ENCODE measurements around the gene RIT1.
A peak's percentile ranks its signal among the peaks of the same experiment; 100 is the strongest.

Gene RIT1

GRCh38 chr1:155911156-155912055 lies at the start of gene RIT1:
RIT1 (minus strand) TSS chr1:155911349; CDS start chr1:155910761, 588 bp downstream.
- DNase-seq: peak; percentile 62

GRCh38 chr1:155960081-155960745 lies 49.1 kb upstream of the RIT1 start:
- no peak for DNase-seq

GRCh38 chr1:155957411-155957915 lies 46.3 kb upstream of the RIT1 start:
- no peak for DNase-seq

DNA sequence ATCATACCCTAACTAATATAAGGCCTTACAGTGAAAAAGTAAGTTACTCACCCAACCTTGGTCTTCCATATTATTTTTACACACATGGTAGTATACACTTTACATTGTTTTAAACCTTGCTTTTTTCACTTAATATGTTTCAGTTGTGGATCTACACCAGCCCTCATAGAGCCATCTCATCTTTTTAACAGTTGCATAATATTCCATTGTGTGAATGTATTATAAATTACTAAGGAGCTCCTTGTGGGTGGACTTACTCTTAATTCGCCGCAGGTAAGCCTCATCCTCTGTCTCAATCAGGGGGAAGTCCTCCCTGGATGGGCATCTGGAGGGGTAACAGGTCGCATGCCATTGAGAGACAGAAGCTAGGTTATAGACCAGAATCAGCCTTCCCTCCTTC lies 43.5 kb upstream of the RIT1 start:
- no peak for DNase-seq

GRCh38 chr1:155952505-155952890 lies 41.3 kb upstream of the RIT1 start:
- DNase-seq: no peak

- no peak for DNase-seq
These were observed 40.8 kb upstream of the RIT1 start for GRCh38 chr1:155951753-155952504.

DNA sequence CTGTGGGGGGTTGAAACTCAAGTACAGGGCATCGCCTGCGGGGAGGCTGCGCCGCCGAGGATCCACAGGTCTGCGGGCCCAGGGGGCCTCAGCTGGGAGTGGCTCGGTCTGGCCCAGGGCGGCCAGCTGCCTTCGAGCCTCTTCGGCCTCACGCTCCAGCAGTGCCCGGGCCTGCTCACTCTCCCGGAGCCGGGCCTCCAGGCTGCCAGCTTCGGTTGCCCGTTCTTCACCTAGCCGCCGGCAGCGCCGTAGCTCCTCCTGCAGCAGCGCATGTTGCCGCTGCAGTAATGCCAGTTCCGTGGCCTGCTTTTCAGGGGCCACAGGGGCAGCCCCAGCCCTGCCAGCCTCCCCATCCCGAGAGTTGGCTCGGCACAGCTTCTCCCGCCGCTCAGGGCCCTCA lies 39.7 kb upstream of the RIT1 start:
- DNase-seq: no peak

DNA sequence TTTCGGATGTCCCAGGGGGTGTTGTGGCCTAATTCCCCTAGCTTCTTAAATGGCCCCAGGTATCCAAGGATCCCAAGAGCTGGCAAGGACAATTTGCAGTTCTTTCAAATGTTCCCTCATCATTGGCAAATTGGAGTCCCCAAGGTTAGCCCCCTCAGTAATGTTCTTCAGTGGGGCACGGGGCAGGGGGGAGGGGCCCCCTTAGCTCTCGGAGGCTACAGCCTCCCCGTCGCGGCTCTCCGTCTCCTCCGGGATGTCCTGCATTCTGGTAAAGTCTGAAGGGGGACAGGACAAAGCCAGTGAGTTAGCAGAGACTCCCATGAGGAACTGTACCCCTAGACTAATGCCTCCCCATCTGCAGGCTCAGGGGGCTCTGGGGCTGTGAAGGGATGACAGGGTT lies 36.6 kb upstream of the RIT1 start:
- no peak for DNase-seq

GRCh38 chr1:155947292-155947691 lies 36.1 kb upstream of the RIT1 start:
- no peak for DNase-seq

DNA sequence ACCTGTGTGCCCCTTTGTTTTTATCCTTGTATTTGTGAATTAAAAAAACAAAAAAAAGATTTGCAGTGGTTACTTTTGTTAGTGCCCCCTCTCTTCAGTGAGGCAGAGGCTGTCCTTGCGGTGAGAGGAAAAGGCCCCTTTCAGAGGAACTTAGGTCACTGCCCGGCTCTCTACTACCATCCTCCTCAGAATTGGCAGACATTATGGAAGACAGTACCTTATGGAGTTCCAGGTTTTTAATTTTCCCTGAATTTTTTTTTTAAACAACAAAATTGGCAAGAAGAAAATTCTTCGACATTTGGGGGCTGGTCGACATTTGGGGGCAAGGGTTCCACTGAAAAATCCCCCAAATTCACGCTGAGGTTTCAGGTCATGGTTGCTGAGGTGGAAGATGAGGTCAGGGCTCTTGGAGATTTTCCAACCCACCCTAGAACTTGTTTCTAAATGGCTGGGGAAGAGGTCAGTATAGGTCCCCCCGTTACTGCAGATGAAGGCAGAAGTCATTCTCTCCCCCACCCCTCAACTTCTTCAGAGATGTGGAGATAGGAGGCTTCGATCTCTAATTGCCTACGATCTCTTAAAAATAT lies 35.6 kb upstream of the RIT1 start:
- DNase-seq: no peak

GRCh38 chr1:155944444-155944799 lies 33.3 kb upstream of the RIT1 start:
- no peak for DNase-seq

DNA sequence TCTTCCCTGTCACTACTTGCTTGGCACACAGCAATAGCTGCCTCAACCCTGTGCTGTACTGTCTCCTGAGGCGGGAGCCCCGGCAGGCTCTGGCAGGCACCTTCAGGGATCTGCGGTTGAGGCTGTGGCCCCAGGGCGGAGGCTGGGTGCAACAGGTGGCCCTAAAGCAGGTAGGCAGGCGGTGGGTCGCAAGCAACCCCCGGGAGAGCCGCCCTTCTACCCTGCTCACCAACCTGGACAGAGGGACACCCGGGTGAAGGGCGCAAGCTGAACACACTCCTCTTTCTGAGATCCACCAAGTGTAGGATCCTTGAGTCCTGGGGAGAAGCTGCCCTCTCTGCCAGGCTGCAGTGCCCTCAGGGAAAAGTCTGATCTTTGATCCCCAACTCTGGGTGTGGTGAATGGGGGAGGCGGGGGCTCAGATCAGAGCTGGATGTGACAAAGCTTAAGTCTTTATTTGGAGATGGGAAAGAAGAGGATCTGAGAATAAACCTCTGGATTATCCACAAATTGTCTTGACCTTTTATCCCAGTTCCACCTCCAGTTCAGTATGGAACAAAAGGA lies 31.5 kb upstream of the RIT1 start:
- DNase-seq: no peak

DNA sequence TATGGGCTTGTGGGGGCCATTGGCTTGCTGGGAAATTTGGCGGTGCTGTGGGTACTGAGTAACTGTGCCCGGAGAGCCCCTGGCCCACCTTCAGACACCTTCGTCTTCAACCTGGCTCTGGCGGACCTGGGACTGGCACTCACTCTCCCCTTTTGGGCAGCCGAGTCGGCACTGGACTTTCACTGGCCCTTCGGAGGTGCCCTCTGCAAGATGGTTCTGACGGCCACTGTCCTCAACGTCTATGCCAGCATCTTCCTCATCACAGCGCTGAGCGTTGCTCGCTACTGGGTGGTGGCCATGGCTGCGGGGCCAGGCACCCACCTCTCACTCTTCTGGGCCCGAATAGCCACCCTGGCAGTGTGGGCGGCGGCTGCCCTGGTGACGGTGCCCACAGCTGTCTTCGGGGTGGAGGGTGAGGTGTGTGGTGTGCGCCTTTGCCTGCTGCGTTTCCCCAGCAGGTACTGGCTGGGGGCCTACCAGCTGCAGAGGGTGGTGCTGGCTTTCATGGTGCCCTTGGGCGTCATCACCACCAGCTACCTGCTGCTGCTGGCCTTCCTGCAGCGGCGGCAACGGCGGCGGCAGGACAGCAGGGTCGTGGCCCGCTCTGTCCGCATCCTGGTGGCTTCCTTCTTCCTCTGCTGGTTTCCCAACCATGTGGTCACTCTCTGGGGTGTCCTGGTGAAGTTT lies 30.8 kb upstream of the RIT1 start:
- DNase-seq: no peak

DNA sequence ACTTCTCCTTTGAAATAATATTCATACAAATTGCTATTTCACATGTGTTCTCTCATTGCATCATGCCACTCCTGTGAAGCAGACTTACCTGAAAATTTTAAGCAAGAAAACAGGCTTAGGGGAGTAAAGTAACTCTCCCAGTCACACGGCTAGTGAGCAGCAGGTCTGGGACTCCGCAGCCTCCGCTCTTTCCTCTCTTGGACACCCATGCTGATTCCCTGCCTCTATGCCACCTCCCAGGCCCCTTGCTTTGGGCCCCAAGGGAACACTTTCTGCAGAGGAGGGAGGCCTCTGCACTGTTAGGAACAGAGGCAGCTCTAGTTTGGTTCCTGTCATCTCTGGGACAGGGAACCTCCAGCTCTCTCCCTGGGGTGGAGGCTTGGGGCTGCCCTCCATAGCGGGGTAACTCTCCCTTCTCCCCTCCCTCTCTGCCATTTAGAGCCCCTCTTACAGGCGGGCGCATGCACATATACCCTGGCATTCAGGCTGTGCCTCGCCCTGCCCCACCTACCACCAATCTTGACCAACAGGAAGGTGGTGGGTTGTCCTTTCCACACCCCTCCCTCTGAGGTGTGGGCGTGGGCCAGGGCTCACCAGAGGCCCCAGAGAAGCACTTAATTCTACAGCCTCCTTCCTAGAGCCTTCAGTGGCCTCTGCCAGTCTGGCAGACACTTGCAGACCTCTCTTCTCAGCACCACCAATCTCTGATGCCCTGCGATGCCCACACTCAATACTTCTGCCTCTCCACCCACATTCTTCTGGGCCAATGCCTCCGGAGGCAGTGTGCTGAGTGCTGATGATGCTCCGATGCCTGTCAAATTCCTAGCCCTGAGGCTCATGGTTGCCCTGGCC lies 30.1 kb upstream of the RIT1 start, which contains the start of gene RXFP4:
RXFP4 (plus strand) TSS at position 646 of the 852 bp plus-strand sequence; CDS start at position 718, 72 bp downstream.
- no peak for DNase-seq

- no peak for DNase-seq
These were observed 29.4 kb upstream of the RIT1 start for GRCh38 chr1:155940482-155940992.

DNA sequence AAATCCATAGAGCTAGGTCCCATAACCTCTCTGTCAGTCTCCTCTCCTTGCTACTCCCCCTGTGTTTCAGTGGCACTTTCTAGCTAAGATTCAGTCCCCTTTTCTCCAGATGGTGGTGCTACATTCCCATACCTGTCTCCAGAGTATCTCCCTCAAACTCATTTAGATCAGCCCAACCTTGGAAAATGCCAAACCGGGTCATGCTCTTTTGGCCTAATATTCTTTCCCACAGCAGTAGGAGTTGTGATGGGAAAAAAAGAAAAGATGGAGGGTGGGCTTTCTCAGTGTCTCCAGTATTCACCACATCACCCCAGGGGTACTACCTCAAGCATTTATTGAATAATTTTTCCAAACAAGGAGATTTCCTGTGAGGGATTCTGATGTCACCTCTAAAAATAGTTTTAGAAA lies 27.1 kb upstream of the RIT1 start:
- DNase-seq: peak; percentile 65

DNA sequence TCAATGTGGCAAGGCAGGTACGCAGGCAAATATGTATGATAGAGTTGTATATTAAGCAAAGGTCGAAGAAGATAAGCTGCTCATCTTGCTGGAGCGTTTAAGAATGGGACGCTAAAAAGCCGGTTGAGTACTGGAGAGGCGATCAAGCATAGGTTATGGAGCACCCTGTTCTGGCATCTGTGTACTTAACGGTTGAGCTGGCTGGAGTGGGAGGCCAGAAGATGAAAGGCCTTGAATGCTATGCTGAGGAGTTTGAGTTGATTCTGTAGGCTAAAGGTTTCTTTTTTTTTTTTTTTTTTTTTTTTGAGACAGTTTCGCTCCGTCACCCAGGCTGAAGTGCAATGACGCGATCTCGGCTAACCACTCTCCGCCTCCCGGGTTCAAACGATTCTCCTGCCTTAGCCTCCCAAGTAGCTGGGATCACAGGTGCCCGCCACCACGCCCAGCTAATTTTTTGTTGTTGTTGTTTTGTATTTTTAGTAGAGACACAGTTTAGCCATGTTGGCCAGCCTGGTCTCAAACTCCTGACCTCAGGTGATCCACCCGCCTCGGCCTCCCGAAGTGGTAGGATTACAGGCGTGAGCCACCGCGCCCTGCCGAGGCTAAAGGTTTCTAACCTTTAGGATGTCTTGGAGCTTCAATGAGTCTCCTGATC lies 23.9 kb upstream of the RIT1 start:
- no peak for DNase-seq

GRCh38 chr1:155934097-155934935 lies 23.2 kb upstream of the RIT1 start, which contains the start of gene KHDC4:
KHDC4 (minus strand) TSS chr1:155934413; CDS start chr1:155934373, 40 bp downstream.
- DNase-seq: peak; percentile 97

GRCh38 chr1:155933591-155934096 lies 22.5 kb upstream of the RIT1 start:
- DNase-seq: no peak

Measured in DMS 273 treated with DMSO at 0.1 percent for 48 hours (cell line).